ENCODE measurements around the gene FBXL7.

Gene FBXL7

DNA sequence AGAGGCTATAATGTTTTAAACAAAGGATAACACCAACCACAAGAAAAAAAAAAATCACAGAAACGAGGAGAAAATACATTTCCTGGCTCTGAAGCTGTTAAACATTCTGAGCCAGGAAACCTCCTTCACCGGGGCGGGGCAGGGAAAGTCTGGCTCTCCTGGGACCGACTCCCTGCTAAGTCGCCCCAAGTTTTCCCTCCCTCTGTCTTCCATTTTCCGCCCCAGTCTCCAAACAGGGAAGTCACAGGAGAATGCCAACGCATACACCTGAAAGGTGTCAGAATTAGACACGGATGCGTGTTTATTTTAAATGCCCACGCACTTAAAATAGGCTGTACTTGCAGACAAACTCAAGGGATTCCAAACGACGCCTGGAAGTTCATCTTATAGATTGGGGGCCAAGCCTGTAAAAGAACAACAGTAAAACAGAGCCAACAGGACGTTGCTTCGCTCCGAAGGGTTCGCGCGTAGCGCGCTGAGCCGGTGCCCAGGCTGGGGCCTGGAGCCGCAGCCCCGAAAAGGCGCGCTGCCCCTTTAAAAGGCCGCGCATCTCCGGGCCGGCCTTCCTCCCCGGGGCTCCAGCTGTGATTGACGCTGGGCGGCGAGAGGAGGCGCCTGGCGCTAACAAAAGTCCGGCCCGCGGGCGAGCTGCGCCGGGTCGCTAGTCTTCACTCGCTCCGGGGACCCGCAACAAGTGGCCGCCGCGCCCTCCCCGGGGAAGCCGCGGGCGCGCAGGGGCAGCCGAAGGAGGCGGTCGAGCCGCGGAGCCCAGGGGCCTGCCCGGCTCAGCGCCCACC, at the start of gene FBXL7:
TSS of gene FBXL7 (plus strand) at position 653 of the 797 bp plus-strand sequence.
- Mint-ChIP-seq H3K4me3 (no peak within 1 kb of the TSS), H3K9me3 (peaks cover 10% of the 10 kb centered on the region), H3K27ac (no peak within 1 kb of the TSS), H3K4me1 (no peaks in the 10 kb centered on the region), H3K36me3 (ENCODE audit: low read depth) (no peaks in the 10 kb centered on the region), H3K27me3 (peaks cover 48% of the 10 kb centered on the region)
- no peak for DNase-seq
- no peak for ATAC-seq

GRCh38 chr5:15450473-15450872, 49.5 kb upstream of the FBXL7 start:
- ATAC-seq = no peak
- H3K4me3 Mint-ChIP-seq = no peak overlapping the region
- no peak for DNase-seq

GRCh38 chr5:15450949-15451348, 49.0 kb upstream of the FBXL7 start:
- no peak for ATAC-seq
- peaks cover 12% of the 10 kb centered on the region for H3K9me3 Mint-ChIP-seq
- no peak for DNase-seq
- H3K27ac Mint-ChIP-seq = no peak overlapping the region
- H3K27me3 Mint-ChIP-seq = no peaks in the 10 kb centered on the region
- no peak overlapping the region for H3K4me3 Mint-ChIP-seq
- H3K36me3 Mint-ChIP-seq (ENCODE audit: low read depth) = no peaks in the 10 kb centered on the region
- H3K4me1 Mint-ChIP-seq = no peaks in the 10 kb centered on the region

More at GRCh38 chr5:15450473-15450872, 49.5 kb upstream of the FBXL7 start:
- Mint-ChIP-seq H3K36me3 (ENCODE audit: low read depth) (no peaks in the 10 kb centered on the region), H3K27me3 (no peaks in the 10 kb centered on the region), H3K9me3 (peaks cover 9% of the 10 kb centered on the region), H3K4me1 (no peaks in the 10 kb centered on the region), H3K27ac (no peak overlapping the region)

- Mint-ChIP-seq H3K27ac (no peak overlapping the region), H3K36me3 (ENCODE audit: low read depth) (no peaks in the 10 kb centered on the region), H3K9me3 (peaks cover 20% of the 10 kb centered on the region), H3K4me1 (no peaks in the 10 kb centered on the region), H3K4me3 (no peak overlapping the region), H3K27me3 (no peaks in the 10 kb centered on the region)
- no peak for ATAC-seq
- DNase-seq = no peak
Observed at GRCh38 chr5:15452030-15452429, 48.0 kb upstream of the FBXL7 start.

DNA sequence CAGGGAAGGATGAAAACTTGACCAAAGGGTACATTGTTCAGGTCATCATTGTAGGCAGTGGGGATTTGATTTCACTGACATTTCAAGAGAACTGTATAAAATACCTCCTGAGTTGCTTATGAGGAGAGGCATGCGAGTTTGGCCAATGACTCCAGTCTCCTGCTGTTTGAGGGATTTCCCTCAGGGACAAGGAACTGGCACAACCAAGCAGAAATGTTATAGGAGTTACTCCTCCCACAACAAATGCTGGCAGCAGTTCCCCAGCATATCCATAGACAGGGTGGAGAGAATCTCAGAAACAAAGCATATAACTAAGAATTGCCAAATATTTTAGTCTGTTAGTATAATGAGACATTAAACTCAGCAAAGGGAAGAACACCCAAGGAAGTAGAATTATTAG, 47.2 kb upstream of the FBXL7 start:
- DNase-seq = no peak
- Mint-ChIP-seq H3K9me3 (peaks cover 23% of the 10 kb centered on the region), H3K4me1 (no peaks in the 10 kb centered on the region), H3K27me3 (no peaks in the 10 kb centered on the region), H3K4me3 (no peak overlapping the region), H3K36me3 (ENCODE audit: low read depth) (no peaks in the 10 kb centered on the region), H3K27ac (no peak overlapping the region)
- no peak for ATAC-seq

- DNase-seq (no peak), ATAC-seq (no peak)
- Mint-ChIP-seq H3K36me3 (ENCODE audit: low read depth) (no peaks in the 10 kb centered on the region), H3K4me1 (no peaks in the 10 kb centered on the region), H3K27ac (no peak overlapping the region), H3K27me3 (no peaks in the 10 kb centered on the region), H3K4me3 (no peak overlapping the region), H3K9me3 (peaks cover 30% of the 10 kb centered on the region)
Observed at GRCh38 chr5:15459200-15459599, 40.8 kb upstream of the FBXL7 start.

- H3K9me3 Mint-ChIP-seq = peaks cover 4% of the 10 kb centered on the region
- no peak for ATAC-seq
- H3K4me1 Mint-ChIP-seq = no peaks in the 10 kb centered on the region
- no peak for DNase-seq
- no peaks in the 10 kb centered on the region for H3K36me3 Mint-ChIP-seq (ENCODE audit: low read depth)
- no peak overlapping the region for H3K27ac Mint-ChIP-seq
- H3K27me3 Mint-ChIP-seq = no peaks in the 10 kb centered on the region
- H3K4me3 Mint-ChIP-seq = no peak overlapping the region
Observed at GRCh38 chr5:15463231-15463980, 36.6 kb upstream of the FBXL7 start.

GRCh38 chr5:15472116-15472515, 27.9 kb upstream of the FBXL7 start:
- DNase-seq (no peak), ATAC-seq (no peak)
- Mint-ChIP-seq H3K36me3 (ENCODE audit: low read depth) (no peaks in the 10 kb centered on the region), H3K27me3 (no peaks in the 10 kb centered on the region), H3K4me3 (no peak overlapping the region), H3K9me3 (peaks cover 13% of the 10 kb centered on the region), H3K4me1 (no peaks in the 10 kb centered on the region), H3K27ac (no peak overlapping the region)

DNA sequence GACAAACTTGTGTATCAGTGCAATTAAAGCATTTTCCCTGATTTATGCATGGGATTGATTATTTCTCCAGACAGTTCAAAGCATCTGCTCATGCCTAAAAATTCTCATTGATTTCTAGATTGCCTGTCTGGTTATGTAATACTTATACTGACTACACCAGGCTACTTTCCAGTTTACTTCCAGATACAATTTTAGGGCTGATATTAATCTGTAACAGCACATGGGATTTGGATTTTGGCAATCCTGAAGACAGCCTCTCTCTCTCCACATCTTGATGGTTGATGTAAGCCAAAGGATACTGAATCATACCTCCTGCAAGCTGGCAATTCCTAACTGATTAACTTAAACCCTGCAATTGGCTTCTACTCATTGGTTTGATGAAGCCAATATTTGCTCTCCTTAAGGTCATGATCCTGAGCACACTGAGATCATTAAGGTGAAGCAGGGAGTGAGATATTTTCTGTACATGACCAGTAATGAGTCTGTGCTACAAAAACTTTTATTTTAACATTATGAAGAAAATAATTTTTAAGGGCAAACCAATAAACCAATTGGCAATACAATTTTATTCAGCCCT, 25.7 kb upstream of the FBXL7 start:
- Mint-ChIP-seq H3K4me1 (no peaks in the 10 kb centered on the region), H3K27me3 (no peaks in the 10 kb centered on the region), H3K9me3 (peaks cover 13% of the 10 kb centered on the region), H3K27ac (no peak overlapping the region), H3K36me3 (ENCODE audit: low read depth) (no peaks in the 10 kb centered on the region), H3K4me3 (no peak overlapping the region)
- no peak for DNase-seq
- no peak for ATAC-seq

DNA sequence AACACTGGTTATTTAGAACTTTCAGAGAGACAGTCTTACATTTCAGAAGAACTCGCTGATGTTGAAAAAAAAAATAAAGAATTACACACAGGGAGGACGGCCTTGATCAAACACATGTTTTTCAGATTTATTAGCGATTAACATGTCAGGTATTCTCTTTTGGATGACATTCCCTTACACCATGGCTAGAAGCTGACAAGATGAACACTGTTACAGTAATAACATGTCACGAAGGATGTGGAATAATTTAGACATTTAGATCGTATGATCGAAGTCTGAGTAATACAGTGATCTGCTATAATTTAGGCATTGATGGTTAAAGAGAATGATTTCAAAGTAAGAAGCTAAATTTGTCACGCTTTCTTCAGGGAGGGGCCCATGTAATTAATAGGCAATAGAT, 24.6 kb upstream of the FBXL7 start:
- H3K36me3 Mint-ChIP-seq (ENCODE audit: low read depth) = no peaks in the 10 kb centered on the region

DNA sequence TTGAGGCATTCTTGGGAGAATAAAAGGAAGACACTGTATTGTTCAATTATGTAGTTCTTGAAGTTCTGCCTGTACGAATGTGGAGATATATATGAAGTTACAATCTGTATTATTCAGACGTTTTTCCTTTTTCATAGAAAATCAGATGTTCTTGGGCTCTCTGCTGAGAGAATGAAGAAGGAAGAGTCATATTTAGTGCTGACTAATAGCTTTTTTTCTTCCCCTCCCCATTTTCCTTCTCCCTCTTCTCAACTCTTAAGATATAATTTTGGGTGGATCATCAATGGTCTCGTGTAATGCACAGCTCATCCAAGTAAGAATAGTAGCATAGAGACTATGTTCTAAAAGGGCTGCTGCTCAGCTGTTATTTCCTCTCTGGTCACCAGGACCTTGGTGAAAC, 23.0 kb upstream of the FBXL7 start:
- Mint-ChIP-seq H3K36me3 (ENCODE audit: low read depth) (no peaks in the 10 kb centered on the region), H3K27ac (no peak overlapping the region), H3K4me1 (no peaks in the 10 kb centered on the region), H3K4me3 (no peak overlapping the region), H3K27me3 (no peaks in the 10 kb centered on the region), H3K9me3 (peaks cover 11% of the 10 kb centered on the region)
- ATAC-seq (no peak), DNase-seq (no peak)

More for the DNA sequence above, 24.6 kb upstream of the FBXL7 start:
- DNase-seq (no peak), ATAC-seq (no peak)
- Mint-ChIP-seq H3K4me1 (no peaks in the 10 kb centered on the region), H3K27ac (no peak overlapping the region), H3K9me3 (peaks cover 13% of the 10 kb centered on the region), H3K4me3 (no peak overlapping the region), H3K27me3 (no peaks in the 10 kb centered on the region)

DNA sequence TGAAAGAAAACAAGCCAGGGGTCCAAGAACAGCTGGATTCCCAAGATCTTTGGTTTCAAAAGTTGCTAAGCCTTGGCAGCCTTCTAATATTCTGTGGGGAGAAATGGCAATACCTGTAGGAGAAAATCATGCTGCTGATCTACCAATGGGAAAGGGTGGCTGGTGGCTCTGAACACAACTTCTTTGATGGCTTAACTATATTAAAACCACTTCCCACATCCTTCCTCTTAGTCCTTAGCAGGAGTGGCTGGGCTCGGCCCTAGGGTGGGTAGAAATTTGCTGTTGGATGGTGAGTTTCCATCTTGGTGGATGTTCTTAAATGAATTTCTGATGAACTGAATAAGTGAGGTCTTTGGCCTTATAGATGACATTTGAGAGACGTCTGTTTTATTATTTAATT, 19.5 kb upstream of the FBXL7 start:
- Mint-ChIP-seq H3K4me1 (no peaks in the 10 kb centered on the region), H3K4me3 (no peak overlapping the region), H3K27ac (no peak overlapping the region), H3K36me3 (ENCODE audit: low read depth) (no peaks in the 10 kb centered on the region), H3K27me3 (no peaks in the 10 kb centered on the region), H3K9me3 (peaks cover 14% of the 10 kb centered on the region)
- no peak for DNase-seq
- ATAC-seq = no peak

DNA sequence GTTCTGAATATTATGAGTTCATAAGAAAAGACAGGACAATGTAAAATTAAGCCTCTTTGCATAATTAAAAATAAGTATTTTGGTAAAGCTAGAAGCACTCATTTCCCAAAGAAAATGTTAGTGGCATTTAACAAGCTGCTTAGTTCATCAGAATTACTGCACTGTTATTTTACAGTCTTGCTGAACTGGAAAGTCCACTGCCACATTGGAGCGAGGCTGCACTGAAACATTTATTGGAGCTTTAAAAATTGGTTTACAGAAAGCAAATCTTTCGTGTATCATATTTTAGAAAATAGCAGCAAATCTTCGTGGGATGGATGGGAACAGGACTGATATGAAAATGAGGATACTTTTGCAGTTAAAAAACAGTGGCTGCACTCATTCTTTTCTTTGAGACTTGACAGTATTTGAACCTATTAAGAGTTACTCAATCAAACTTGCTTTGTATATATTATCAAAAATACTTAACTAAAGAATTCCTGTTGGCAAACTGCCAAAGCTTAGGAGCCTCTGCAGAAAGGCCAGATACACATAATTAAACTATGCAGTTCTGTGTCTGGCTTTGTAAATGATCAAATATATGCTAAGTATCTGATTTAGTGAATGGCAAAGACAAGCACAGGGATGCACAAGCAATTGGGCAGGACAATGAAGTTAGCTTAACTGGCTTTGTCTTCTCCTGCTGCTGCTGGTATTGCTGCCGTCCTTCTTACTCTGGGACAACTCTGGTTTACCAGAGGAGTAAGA, 16.5 kb upstream of the FBXL7 start:
- DNase-seq (no peak), ATAC-seq (no peak)
- Mint-ChIP-seq H3K9me3 (peaks cover 7% of the 10 kb centered on the region), H3K4me3 (no peak overlapping the region), H3K27me3 (no peaks in the 10 kb centered on the region), H3K36me3 (ENCODE audit: low read depth) (no peaks in the 10 kb centered on the region), H3K4me1 (no peaks in the 10 kb centered on the region), H3K27ac (no peak overlapping the region)

DNA sequence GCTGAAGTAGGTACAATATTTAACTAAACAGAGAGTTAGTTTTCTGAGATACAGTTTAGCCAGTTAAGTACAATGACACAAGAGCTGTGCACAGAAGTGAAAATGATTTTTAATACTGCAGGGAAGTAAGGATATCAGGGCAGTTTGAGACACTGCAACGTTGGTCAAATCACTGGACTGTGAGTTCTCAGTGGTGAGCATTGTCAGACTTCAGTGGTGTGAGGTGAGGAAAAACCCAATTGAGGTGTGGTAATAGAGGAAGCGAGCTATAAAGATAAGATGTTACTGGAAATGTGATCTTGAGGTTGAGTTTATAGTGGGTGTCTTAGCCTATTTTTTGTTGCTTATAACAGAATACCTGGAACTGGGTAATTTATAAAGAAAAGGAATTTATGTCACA, 12.8 kb upstream of the FBXL7 start:
- Mint-ChIP-seq H3K27ac (no peak overlapping the region), H3K36me3 (ENCODE audit: low read depth) (no peaks in the 10 kb centered on the region), H3K9me3 (peaks cover 8% of the 10 kb centered on the region), H3K27me3 (no peaks in the 10 kb centered on the region), H3K4me1 (no peaks in the 10 kb centered on the region), H3K4me3 (no peak overlapping the region)
- DNase-seq (no peak), ATAC-seq (no peak)
